Measurements from ENCODE around the gene TMEM259.
A peak's percentile ranks its signal among the peaks of the same experiment; 100 is the strongest.

The TMEM259 gene

GRCh38 chr19:1020868-1021425, at the start of gene TMEM259:
Gene TMEM259, minus strand, starts transcription at chr19:1021123. Its CDS starts 127 bp downstream, at chr19:1020996.
- DNase-seq, result peak; percentile 98

DNA sequence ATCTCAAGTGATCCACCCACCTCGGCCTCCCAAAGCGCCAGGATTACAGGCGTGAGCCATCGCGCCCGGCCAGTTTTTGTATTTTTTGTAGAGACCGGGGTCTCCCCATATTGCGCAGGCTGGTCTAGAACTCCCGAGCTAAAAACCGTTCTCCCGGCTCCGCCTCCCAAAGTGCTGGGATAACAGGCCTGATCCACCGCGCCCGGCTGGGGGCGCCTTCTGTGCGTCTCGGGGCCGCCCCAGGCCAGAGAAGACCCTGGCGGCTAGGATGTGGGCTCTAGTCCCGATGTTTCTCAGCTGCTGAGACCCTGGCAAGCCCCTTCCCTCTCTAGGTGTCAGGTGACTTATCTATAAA, 49.6 kb upstream of the TMEM259 start:
- DNase-seq, result no peak

- DNase-seq, result peak; percentile 86
These were observed 48.3 kb upstream of the TMEM259 start for GRCh38 chr19:1069009-1069779.

- peak; percentile 83 for DNase-seq
These were observed 47.4 kb upstream of the TMEM259 start for GRCh38 chr19:1068009-1069001.

GRCh38 chr19:1067341-1067957, 46.5 kb upstream of the TMEM259 start:
- DNase-seq, result peak; percentile 83

DNA sequence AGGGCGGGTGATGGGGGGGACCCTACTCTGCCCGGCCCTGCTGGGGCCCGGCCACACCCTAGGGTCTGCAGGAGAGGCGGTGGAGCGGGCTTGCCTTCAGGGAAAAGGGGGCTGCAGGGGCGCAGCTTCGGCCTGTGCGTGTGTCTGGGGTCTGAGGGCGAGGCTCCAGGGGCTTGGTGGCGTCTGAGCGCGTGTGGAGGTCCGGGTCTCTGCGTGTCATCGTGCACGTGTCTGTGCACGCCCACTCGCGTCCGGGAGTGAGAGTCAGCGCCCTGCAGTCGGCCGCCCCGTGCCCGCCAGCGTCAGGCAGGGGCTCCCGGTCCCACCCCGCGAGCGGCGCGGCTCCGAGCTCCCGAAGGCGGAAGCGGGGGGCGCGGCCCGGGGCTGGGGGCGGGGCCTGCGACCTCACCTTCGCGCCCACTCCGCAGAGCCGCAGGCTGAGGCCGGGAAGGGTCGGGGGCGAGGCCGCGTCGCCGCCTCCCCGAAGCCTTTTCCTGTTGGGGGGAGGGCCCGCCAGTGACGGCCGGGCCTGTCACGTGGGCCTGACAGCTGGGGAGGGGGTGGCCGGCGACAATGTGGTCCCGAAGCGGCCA, 45.9 kb upstream of the TMEM259 start, which contains the start of gene ARHGAP45:
Gene ARHGAP45, plus strand, starts transcription at position 420 of the 593 bp plus-strand sequence. CDS start 239 bp downstream, outside the sequence.
- DNase-seq, result peak; percentile 90

DNA sequence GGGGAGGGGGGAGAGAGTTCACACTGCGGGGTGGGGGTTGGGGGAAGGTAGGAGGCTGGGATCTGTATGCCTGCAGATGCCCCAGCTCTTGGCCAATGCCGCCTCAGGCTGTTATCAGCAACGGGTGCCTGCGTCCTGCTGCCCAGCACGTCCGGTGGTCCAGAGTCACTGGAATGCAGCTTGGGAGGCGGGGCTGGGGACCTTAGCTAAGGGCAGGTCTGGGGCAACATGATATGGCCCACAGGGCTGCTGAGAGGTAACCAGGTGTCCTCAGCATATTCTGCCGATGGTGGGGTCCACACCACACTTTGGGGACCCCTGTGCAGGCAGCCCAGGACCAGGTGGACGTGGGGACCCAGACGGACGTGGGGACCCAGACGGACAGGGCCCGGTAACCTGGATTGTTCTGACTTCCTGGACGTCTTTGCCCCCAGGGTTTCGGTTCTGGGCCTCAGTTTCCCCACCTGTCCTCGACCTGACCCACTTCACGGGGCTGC, 45.4 kb upstream of the TMEM259 start:
- no peak for DNase-seq

GRCh38 chr19:1065606-1066109, 44.7 kb upstream of the TMEM259 start:
- DNase-seq, result no peak

- DNase-seq, result peak; percentile 75
These were observed 44.0 kb upstream of the TMEM259 start for GRCh38 chr19:1064661-1065605.

DNA sequence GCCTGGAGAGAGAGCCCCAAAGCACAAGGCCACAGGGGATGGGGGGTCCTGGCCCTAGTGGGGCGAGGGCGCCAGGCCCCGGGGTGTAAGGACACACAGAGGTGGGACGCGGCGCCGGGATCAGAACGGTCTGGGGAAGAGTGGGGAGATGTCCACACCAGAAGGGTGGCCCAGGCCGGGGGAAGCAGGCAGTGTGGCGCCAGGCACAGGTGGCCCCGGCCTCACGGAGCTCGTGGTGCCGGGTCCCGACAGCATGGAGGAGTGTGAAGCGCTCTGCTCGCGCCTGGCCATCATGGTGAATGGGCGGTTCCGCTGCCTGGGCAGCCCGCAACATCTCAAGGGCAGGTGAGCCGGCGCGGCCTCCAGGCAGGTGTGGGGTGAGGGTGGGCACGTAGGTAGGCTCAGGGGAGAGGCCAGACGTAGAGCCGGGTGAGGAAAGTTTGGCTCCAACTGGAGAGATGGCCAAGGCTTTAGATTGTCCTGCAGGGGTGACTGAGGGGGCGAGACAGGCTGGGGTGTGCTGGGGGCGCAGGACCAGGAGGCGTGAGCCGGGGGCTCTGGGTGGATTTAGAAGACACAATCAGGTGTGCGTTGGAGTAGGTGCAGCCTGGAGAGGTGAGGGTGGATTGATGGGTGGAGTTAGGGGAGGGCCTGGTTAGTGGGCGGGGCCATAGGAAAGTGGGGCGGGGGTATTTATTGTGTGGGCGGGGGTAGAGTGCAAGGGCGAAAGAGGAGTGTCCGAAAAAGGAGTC, 43.2 kb upstream of the TMEM259 start:
- DNase-seq, result no peak

GRCh38 chr19:1063030-1063908, 42.3 kb upstream of the TMEM259 start:
- DNase-seq, result peak; percentile 78

- no peak for DNase-seq
These were observed 41.6 kb upstream of the TMEM259 start for GRCh38 chr19:1062387-1063029.

DNA sequence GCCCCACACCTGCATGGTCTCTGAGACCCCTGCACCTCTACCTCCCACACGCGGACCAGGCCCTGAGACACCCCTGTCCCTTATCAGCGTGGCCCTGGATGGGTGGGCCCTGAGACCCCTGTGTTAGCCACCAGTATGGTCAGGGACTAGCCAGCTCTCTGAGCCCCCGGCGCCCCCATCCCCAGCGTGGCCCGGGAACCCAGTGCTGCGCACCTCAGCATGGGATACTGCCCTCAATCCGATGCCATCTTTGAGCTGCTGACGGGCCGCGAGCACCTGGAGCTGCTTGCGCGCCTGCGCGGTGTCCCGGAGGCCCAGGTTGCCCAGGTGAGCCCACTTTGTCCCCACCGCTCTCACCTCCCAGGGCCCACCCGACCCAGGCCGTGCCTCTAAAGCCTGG, 41.1 kb upstream of the TMEM259 start:
- no peak for DNase-seq

GRCh38 chr19:1060689-1061088, 39.8 kb upstream of the TMEM259 start:
- DNase-seq, result no peak

DNA sequence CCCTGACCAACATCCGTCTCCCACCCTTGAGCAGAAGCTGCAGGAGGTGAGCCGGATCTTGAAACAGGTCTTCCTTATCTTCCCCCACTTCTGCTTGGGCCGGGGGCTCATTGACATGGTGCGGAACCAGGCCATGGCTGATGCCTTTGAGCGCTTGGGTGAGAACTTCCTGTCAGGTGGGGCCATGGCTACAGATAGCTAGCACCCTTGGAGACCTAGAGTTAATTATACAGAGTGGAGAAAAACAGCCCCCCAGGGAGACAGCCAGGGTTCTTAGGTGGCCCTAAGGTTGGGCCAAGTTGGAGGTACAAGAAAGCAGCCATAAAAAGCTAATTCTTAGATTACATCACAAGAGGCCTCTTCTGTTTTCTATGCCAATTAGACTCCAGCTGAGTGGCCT, 37.2 kb upstream of the TMEM259 start:
- no peak for DNase-seq

GRCh38 chr19:1057176-1057855, 36.4 kb upstream of the TMEM259 start:
- DNase-seq, result peak; percentile 75

- DNase-seq, result no peak
These were observed 35.1 kb upstream of the TMEM259 start for GRCh38 chr19:1055886-1056620.

All from CD4-positive, alpha-beta T cell treated with Interleukin-21 for 1 hour (primary cell).